ENCODE data around the gene MAST3. TPM values are rescaled to one million over a fixed set of nuclear protein-coding genes. Genes with fewer than 3 reads are reported as not detected.

Gene MAST3
- total RNA-seq, 4 donors from 2014 or later = 47.8 to 56.3 (median 52.0) TPM

DNA sequence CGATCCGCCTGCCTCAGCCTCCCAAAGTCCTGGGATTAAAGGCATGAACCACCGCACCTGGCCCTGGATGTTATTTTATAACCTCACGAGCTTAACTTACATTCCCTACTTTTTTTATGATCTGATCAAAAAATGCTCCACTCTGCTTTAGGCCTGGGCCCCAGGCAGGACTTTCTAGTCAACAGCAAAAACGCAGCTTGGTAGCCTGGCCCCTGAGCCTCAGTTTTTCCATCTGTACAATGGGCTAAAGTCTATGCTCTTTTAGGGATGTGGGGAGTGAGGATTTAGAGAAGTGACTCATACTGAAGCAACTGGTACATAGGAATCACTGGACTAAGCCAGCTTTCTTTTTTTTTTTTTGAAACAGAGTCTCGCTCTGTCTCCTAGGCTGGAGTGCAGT lies 43.5 kb downstream of the MAST3 start:
- H3K27me3 ChIP-seq = no peaks in the 10 kb centered on the region
- H3K36me3 ChIP-seq = peaks cover 0 to 87% (median 0%) of the 10 kb centered on the region in 3 donors
- H3K4me3 ChIP-seq = no peak overlapping the region
- no peak overlapping the region for H3K27ac ChIP-seq
- DNase-seq = no peak
- H3K9me3 ChIP-seq = no peaks in the 10 kb centered on the region
- H3K4me1 ChIP-seq = no peaks in the 10 kb centered on the region
- TF ChIP-seq POLR2A (IDR thresholded peaks at IDR 0.05) = no peak
- TF ChIP-seq, protein P1, sequence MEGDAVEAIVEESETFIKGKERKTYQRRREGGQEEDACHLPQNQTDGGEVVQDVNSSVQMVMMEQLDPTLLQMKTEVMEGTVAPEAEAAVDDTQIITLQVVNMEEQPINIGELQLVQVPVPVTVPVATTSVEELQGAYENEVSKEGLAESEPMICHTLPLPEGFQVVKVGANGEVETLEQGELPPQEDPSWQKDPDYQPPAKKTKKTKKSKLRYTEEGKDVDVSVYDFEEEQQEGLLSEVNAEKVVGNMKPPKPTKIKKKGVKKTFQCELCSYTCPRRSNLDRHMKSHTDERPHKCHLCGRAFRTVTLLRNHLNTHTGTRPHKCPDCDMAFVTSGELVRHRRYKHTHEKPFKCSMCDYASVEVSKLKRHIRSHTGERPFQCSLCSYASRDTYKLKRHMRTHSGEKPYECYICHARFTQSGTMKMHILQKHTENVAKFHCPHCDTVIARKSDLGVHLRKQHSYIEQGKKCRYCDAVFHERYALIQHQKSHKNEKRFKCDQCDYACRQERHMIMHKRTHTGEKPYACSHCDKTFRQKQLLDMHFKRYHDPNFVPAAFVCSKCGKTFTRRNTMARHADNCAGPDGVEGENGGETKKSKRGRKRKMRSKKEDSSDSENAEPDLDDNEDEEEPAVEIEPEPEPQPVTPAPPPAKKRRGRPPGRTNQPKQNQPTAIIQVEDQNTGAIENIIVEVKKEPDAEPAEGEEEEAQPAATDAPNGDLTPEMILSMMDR (IDR thresholded peaks at IDR 0.05) = no peak

DNA sequence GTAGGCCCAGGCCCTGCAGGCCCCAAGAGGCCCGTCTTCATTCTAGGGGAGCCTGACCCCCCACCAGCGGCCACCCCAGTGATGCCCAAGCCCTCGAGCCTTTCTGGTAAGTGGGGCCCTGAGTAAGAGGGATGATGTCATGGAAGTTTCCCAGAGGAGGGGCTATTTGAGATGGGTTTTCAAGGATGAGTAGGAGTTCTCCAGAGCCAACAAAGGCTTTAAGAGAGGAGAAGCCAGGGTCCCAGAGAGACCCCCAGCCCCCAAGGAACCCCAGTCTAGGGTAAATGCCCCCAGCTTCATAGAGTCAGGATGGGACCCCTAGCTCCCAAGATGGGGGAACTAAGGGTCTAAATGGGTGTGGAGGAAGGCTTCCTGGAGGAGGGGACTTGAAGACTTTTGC lies 46.3 kb downstream of the MAST3 start:
- H3K27me3 ChIP-seq = no peaks in the 10 kb centered on the region
- H3K27ac ChIP-seq = no peak overlapping the region
- no peaks in the 10 kb centered on the region for H3K4me1 ChIP-seq
- no peak overlapping the region for H3K4me3 ChIP-seq
- TF ChIP-seq, protein P1 (IDR thresholded peaks at IDR 0.05) = no peak
- no peak for TF ChIP-seq POLR2A (IDR thresholded peaks at IDR 0.05)
- no peak for DNase-seq
- H3K36me3 ChIP-seq = peaks cover 0 to 85% (median 0%) of the 10 kb centered on the region in 3 donors
- no peaks in the 10 kb centered on the region for H3K9me3 ChIP-seq

DNA sequence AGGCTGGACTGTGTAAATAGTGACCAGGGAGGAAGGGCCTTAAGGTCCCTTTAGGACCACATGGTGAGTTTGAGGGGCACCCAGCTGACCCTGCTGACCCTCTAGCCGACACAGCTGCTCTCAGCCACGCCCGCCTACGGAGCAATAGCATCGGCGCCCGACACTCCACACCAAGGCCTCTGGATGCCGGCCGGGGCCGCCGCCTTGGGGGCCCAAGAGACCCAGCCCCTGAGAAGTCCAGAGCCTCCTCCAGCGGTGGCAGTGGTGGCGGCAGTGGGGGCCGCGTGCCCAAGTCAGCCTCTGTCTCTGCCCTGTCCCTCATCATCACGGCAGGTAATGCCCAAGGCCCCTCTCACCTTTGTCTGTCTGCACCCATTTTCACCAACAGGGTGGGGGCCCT lies 46.8 kb downstream of the MAST3 start:
- no peak overlapping the region for H3K27ac ChIP-seq
- no peak for TF ChIP-seq POLR2A (IDR thresholded peaks at IDR 0.05)
- TF ChIP-seq, protein P1 (IDR thresholded peaks at IDR 0.05) = no peak
- no peaks in the 10 kb centered on the region for H3K27me3 ChIP-seq
- no peaks in the 10 kb centered on the region for H3K4me1 ChIP-seq
- H3K4me3 ChIP-seq = no peak overlapping the region
- H3K36me3 ChIP-seq = peaks cover 0 to 85% (median 0%) of the 10 kb centered on the region in 3 donors
- DNase-seq = no peak
- H3K9me3 ChIP-seq = no peaks in the 10 kb centered on the region

- Histone ChIP-seq H3K9me3 (no peaks in the 10 kb centered on the region), H3K4me3 (no peak overlapping the region), H3K4me1 (no peaks in the 10 kb centered on the region), H3K36me3 (peaks cover 0 to 84% (median 0%) of the 10 kb centered on the region in 3 donors), H3K27ac (no peak overlapping the region), H3K27me3 (no peaks in the 10 kb centered on the region)
- no peak for TF ChIP-seq POLR2A (IDR thresholded peaks at IDR 0.05)
- TF ChIP-seq, protein P1 (IDR thresholded peaks at IDR 0.05) = no peak
- DNase-seq = no peak
Observed at GRCh38 chr19:18144906-18145305, 47.3 kb downstream of the MAST3 start.

DNA sequence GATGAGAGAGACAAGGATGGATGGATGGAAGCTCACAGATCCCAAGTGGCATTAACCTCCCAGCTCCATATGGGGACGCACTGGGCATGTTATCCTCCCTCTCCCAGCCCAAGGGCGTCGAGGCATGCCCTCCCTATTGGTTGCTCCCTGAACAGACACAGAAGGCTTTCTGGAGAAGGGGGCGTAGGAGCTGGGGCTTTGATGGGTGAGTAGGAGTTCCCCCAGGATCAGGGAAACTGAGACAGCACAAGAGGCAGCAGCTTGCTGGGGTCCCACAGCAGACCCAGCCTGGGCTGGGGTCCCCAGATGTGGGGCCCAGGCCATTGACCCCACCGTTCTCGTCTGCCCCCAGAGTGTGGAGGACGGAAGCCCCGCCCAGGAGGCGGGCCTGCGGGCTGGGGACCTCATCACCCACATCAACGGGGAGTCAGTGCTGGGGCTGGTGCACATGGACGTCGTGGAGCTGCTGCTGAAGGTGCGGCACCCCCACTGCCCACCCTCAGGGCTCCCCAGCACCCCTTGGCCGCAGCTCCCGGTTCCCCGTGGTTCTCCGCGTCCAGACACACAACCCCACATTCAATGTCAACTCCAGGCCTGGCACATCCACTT lies 47.9 kb downstream of the MAST3 start:
- Histone ChIP-seq H3K36me3 (peaks cover 0 to 80% (median 0%) of the 10 kb centered on the region in 3 donors), H3K4me3 (no peak overlapping the region), H3K27me3 (no peaks in the 10 kb centered on the region), H3K27ac (no peak overlapping the region), H3K4me1 (no peaks in the 10 kb centered on the region), H3K9me3 (no peaks in the 10 kb centered on the region)
- TF ChIP-seq, protein P1 (IDR thresholded peaks at IDR 0.05) = no peak
- no peak for TF ChIP-seq POLR2A (IDR thresholded peaks at IDR 0.05)
- DNase-seq = no peak
